Measurements from ENCODE around the gene TM9SF3. TPM values are rescaled to one million over a fixed set of nuclear protein-coding genes. Genes with fewer than 3 reads are reported as not detected.

TM9SF3 gene
- total and polyA plus RNA-seq, 2 experiments from 2014 or later, result 37.3 to 72.5 TPM

GRCh38 chr10:96598846-96599245, 12.0 kb upstream of the TM9SF3 start:
- H3K4me3 ChIP-seq, result no peak overlapping the region
- no peaks in the 10 kb centered on the region for H3K27me3 ChIP-seq (ENCODE audit: insufficient read depth)
- H3K27ac ChIP-seq (ENCODE audit: low read depth), result no peak overlapping the region
- DNase-seq (ENCODE audit: low spot score) (no peak), ATAC-seq (no peak)
- Mint-ChIP-seq H3K4me3 (no peak overlapping the region), H3K36me3 (ENCODE audit: low read depth) (no peaks in the 10 kb centered on the region), H3K9me3 (no peaks in the 10 kb centered on the region), H3K27ac (no peak overlapping the region), H3K4me1 (no peaks in the 10 kb centered on the region; the same call in 1 of the 3 replicates), H3K27me3 (ENCODE audit: insufficient read depth, low read depth, poor library complexity) (peaks cover 4% of the 10 kb centered on the region)
- H3K4me1 ChIP-seq (ENCODE audit: insufficient read depth), result no peaks in the 10 kb centered on the region
- no peak overlapping the region for H3K4me2 ChIP-seq
- H4K20me1 ChIP-seq (replicated peaks; ENCODE audit: insufficient read depth), result no peaks in the 10 kb centered on the region; the same call in 1 of the 2 replicates
- TF ChIP-seq JUNB (IDR thresholded peaks at IDR 0.05; ENCODE audit: unreplicated experiment) (no peak), REST (IDR thresholded peaks at IDR 0.05; ENCODE audit: unreplicated experiment) (no peak), EZH2phosphoT487 (IDR thresholded peaks at IDR 0.05; ENCODE audit: unreplicated experiment) (no peak), ZNF462 (CRISPR knock-in tag; IDR thresholded peaks at IDR 0.05) (no peak), CREB1 (CRISPR knock-in tag; IDR thresholded peaks at IDR 0.05; ENCODE audit: low read depth) (no peak), EZH2 (IDR thresholded peaks at IDR 0.05; ENCODE audit: low read depth, unreplicated experiment) (no peak), ZNF114 (CRISPR knock-in tag; IDR thresholded peaks at IDR 0.05) (no peak), ETS1 (IDR thresholded peaks at IDR 0.05) (no peak), NANOG (IDR thresholded peaks at IDR 0.05; ENCODE audit: borderline replicate concordance) (no peak), ZNF331 (CRISPR knock-in tag; IDR thresholded peaks at IDR 0.05; ENCODE audit: low read depth) (no peak)
- TF ChIP-seq, protein P1, sequence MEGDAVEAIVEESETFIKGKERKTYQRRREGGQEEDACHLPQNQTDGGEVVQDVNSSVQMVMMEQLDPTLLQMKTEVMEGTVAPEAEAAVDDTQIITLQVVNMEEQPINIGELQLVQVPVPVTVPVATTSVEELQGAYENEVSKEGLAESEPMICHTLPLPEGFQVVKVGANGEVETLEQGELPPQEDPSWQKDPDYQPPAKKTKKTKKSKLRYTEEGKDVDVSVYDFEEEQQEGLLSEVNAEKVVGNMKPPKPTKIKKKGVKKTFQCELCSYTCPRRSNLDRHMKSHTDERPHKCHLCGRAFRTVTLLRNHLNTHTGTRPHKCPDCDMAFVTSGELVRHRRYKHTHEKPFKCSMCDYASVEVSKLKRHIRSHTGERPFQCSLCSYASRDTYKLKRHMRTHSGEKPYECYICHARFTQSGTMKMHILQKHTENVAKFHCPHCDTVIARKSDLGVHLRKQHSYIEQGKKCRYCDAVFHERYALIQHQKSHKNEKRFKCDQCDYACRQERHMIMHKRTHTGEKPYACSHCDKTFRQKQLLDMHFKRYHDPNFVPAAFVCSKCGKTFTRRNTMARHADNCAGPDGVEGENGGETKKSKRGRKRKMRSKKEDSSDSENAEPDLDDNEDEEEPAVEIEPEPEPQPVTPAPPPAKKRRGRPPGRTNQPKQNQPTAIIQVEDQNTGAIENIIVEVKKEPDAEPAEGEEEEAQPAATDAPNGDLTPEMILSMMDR (conservative IDR thresholded peaks at IDR 0.05; ENCODE audit: low read depth in 2 of 2), result no peak
- H3K36me3 ChIP-seq (ENCODE audit: insufficient read depth), result no peaks in the 10 kb centered on the region
- no peaks in the 10 kb centered on the region for H3K9me2 ChIP-seq (ENCODE audit: insufficient read depth)
- no peak overlapping the region for H2AFZ ChIP-seq
- no peaks in the 10 kb centered on the region for H3F3A ChIP-seq (replicated peaks; ENCODE audit: low read depth)
- no peaks in the 10 kb centered on the region for H3K79me2 ChIP-seq (replicated peaks; ENCODE audit: insufficient read depth)

Measured in GM23338 (cell line).